DOHH2 (cell line): Measurements from ENCODE around the gene ACVR1B.

Experiments
- EZH2phosphoT487 ChIP-seq: fragments of 200-600 bp; sonication (generic); IDR thresholded peaks from 2 replicates; pipeline ENCODE4 v1.6.1; 2017; ENCODE audit warnings: borderline replicate concordance, mild to moderate bottlenecking, antibody characterized with exemption, low read length, moderate library complexity, mixed read lengths
- TF ChIP-seq, protein P1 (sequence below): fragments of 200-600 bp; sonication (generic); IDR thresholded peaks from one replicate; pipeline ENCODE4 v1.5.1; 2014; ENCODE audit warnings: antibody characterized with exemption, mild to moderate bottlenecking, low read depth, low read length; ENCODE audit not compliant: poor library complexity, severe bottlenecking

GRCh38 chr12:52003591-52003990, 52.1 kb downstream of the ACVR1B start:
- TF ChIP-seq, protein P1, sequence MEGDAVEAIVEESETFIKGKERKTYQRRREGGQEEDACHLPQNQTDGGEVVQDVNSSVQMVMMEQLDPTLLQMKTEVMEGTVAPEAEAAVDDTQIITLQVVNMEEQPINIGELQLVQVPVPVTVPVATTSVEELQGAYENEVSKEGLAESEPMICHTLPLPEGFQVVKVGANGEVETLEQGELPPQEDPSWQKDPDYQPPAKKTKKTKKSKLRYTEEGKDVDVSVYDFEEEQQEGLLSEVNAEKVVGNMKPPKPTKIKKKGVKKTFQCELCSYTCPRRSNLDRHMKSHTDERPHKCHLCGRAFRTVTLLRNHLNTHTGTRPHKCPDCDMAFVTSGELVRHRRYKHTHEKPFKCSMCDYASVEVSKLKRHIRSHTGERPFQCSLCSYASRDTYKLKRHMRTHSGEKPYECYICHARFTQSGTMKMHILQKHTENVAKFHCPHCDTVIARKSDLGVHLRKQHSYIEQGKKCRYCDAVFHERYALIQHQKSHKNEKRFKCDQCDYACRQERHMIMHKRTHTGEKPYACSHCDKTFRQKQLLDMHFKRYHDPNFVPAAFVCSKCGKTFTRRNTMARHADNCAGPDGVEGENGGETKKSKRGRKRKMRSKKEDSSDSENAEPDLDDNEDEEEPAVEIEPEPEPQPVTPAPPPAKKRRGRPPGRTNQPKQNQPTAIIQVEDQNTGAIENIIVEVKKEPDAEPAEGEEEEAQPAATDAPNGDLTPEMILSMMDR, result no peak
- no peak for TF ChIP-seq EZH2phosphoT487
